ELF-1 (cell line): Measurements from ENCODE around the gene BBS1.
"Not testable (repeated sequence)": the region's sequence is repeated elsewhere in the genome, so short reads cannot be mapped to it uniquely, and the experiment has no call there.

Source experiments
- DNase-seq: peaks from one replicate; pipeline ENCODE4 v3.0.0-alpha.2; 2016; ENCODE audit warnings: low read depth, low spot score

BBS1 gene

DNA sequence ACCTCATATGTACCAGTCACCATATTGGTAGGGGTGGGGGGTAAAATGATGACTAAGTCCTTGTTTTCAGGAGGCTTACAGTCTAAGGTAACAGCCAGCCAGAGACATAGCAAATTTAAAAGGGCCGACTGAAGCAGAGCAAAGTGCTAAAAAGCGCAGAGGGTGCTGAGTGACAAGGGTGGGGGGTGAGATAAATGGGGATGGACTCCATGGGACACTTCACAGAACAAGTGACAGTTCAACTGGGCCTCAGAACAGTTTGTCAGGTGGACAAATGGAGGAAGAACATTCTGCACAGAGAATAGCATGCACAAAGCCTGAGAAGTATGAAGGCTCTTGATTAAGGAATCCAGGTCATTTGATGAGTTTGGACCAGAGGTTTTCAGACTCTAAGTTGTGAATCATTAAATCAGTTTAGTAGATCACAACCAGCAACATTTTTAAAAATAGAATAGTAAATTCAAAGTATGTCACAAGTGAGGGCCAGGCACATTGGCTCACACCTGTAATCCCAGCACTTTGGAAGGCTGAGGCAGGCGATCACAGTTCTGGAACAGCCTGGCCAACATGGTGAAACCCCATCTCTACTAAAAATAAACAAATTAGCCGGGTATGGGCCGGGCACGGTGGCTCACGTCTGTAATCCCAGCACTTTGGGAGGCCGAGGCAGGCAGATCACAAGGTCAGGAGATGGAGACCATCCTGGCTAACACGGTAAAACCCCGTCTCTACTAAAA, 14.0 kb downstream of the BBS1 start:
- DNase-seq, result no peak

DNA sequence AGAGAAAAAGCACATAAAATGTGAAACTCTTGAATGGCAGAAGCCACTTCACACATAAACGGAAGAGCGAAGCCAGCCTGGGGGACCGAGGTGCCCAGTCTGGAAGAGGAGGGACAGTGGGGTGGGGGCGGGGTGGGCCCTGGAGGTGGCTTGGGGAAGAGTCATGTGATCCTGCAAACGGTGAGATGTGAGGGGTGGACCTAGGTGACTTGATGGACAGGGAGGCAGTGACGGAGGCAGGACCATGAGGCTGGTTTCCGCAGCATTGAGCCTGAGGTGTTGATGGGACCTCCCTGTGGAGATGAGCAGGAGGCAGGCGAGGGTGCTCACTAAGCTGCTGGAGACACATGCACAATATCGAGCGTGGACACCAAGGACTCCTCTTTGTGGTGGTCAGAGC, 18.6 kb downstream of the BBS1 start:
- DNase-seq, result no peak

DNA sequence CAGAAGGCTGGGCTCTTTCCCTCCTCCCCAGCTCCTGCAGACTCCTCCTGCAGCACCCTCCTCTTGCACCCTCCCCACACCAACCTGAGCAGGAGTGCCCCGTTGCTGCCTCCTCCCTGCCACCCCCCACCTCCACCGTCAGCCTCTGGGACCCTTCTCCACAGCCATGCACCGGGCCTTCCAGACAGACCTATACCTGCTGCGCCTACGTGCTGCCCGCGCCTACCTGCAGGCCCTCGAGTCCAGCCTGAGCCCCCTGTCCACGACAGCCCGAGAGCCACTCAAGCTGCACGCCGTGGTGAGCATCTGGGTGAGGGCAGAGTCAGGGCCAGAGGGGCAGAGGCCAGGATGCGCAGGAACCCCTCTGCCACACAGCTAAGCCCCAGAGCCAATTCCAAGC, 19.2 kb downstream of the BBS1 start:
- no peak for DNase-seq

- no peak for DNase-seq
Observed at GRCh38 chr11:66530927-66531709, 20.7 kb downstream of the BBS1 start.

DNA sequence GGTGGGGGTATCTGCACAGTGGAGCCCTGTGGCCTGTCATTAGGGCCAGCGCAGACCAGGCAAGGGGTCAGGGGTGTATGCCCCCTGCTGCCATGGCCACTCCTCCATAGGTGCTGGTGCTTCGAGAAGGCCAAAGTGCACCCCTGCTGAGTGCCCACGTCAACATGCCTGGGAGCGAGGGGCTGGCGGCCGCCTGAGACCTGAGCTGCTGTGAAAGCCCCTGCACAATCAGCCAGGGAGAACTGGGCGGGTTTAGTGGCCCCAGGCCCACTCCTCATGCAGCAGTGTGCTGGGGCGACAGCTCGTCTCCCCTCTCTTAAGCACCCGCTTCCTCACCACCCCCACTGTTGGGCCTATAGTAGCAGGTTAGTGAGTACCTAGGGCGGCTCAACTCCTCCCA, 21.4 kb downstream of the BBS1 start:
- no peak for DNase-seq

DNA sequence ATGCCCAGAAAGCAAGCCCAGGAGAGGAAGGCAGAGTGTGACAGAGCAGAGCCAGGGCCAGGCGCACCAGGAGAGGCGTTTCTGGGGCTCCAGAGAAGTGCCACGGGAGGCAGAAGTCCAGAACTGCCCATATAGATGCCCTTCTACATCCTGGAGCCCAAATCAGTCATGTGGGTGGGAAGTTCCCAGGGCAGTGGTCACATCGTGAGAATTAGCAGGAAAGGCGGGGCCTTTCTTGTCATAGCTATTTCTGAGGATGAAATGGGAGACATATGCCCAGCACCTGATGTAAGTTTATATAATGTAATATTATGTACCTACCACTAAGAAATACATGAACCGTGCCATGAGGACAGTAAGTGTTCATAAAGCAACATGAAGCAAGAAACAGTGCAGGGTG, 22.3 kb downstream of the BBS1 start:
- DNase-seq, result no peak

DNA sequence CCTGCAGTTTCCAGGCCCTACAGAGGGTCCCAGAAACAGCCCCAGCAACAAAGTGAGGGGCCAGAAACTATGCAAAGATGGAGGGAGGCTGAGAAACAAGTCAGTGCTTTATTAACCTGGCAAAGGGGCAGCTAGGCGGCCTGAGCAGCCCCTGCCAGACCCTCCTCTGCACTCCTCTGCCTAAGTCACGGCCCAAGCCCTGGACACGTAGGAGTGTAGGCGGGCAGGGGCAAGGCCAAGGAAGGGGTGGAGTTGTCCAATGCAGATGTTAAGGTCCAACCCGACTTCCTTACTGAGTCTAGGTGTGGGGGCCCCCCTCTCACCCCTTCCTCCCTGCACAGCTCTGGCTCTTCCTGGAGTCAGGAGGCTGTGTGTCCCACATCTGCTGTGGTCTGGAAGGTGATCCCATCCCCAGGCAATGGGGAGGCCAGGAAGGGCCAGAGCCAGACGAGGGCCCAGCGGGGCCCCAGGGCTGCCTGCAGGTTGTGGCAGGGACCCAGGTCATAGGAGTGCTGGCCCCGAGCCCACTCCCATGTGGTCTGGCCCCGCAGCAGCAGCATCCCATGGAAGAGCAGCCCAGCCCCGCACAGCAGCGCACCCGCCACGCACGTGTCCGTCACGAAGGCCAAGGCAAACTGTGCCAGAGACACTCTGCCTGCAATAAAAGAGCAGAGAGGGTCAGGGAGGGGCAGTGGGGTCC, 28.9 kb downstream of the BBS1 start:
- no peak for DNase-seq

GRCh38 chr11:66539870-66540213, 29.4 kb downstream of the BBS1 start:
- DNase-seq, result no peak

- DNase-seq, result not testable (repeated sequence)
Observed at GRCh38 chr11:66540598-66540997, 30.2 kb downstream of the BBS1 start.

DNA sequence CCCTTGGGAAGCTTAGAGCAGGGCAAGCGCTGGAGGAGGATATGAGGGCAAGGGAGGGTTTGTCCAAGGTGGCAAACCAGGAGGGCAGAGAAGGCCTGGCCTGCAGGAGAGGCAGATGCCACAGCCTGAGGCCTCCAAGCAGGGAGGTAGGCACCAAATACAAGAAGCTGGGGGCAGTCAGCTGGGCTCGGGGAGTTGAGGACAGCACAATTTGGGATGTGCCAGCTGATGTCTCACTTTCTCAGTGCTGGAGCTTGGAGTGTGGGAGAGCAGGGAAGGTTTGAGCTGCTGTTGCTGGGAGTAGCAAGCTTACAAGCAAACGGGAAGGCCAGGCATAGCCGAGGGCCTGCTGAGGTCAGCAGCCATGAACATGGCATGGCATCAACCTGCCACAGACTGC, 31.5 kb downstream of the BBS1 start:
- DNase-seq, result no peak

GRCh38 chr11:66542362-66542761, 31.9 kb downstream of the BBS1 start:
- DNase-seq, result no peak

GRCh38 chr11:66543263-66544107, 33.0 kb downstream of the BBS1 start:
- peak; percentile 81 for DNase-seq

- DNase-seq, result not testable (repeated sequence)
Observed at GRCh38 chr11:66544952-66545351, 34.5 kb downstream of the BBS1 start.

- peak; percentile 97 for DNase-seq
Observed at GRCh38 chr11:66545701-66546367, 35.4 kb downstream of the BBS1 start, which contains the start of gene ZDHHC24. Gene ZDHHC24 (minus strand): TSS chr11:66546048. CDS start chr11:66546003, 45 bp downstream.

GRCh38 chr11:66546368-66546965, 36.0 kb downstream of the BBS1 start, which contains the start of gene ACTN3:
Gene ACTN3 (plus strand): TSS chr11:66546903. CDS start chr11:66546938, 35 bp downstream.
- DNase-seq, result no peak

- DNase-seq, result no peak
Observed at GRCh38 chr11:66546966-66547661, 36.7 kb downstream of the BBS1 start.

- no peak for DNase-seq
Observed at GRCh38 chr11:66547662-66548009, 37.2 kb downstream of the BBS1 start.

GRCh38 chr11:66548041-66548440, 37.6 kb downstream of the BBS1 start:
- no peak for DNase-seq

GRCh38 chr11:66548774-66549630, 38.6 kb downstream of the BBS1 start:
- peak; percentile 74 for DNase-seq
